Left ventricle myocardium inferior (tissue), 1 donor: ENCODE results near the gene CFAP61. TPM values are rescaled to one million over a fixed set of nuclear protein-coding genes. Genes with fewer than 3 reads are reported as not detected.
A peak's percentile ranks its signal among the peaks of the same experiment; 100 is the strongest.

ENCODE experiments used
- DNase-seq: peaks from one replicate; pipeline ENCODE4 v3.0.0-alpha.2; 2020
- H3K27ac ChIP-seq: fragments of 200-600 bp; replicated peaks from 2 replicates; pipeline ENCODE4 v1.8.0; 2021
- H3K27me3 ChIP-seq: fragments of 200-600 bp; 2 replicates; pipeline ENCODE4 v1.8.0; 2021; ENCODE audit warnings: low read depth
- H3K36me3 ChIP-seq: fragments of 200-600 bp; 2 replicates; pipeline ENCODE4 v1.8.0; 2021
- H3K4me1 ChIP-seq: fragments of 200-600 bp; 2 replicates; pipeline ENCODE4 v1.8.0; 2021
- H3K4me3 ChIP-seq: fragments of 200-600 bp; 2 replicates; pipeline ENCODE4 v1.8.0; 2021; ENCODE audit warnings: mild to moderate bottlenecking, moderate library complexity
- H3K9me3 ChIP-seq: fragments of 200-600 bp; replicated peaks from 2 replicates; pipeline ENCODE4 v1.8.0; 2021
- CTCF ChIP-seq: fragments of 200-600 bp; IDR thresholded peaks from 2 replicates; pipeline ENCODE4 v1.8.0; 2021; ENCODE audit warnings: antibody characterized with exemption, mild to moderate bottlenecking, borderline replicate concordance
- intact Hi-C: fragments of 100-400 bp; cut with micrococcal nuclease; formaldehyde crosslinking; loops from one replicate; pipeline ENCODE4 v1.11.0; 2022
- total RNA-seq: library from RNA; stranded (reverse); fragmentation: NEBNext Ultra II Directional; extraction: Animal tissue kit (Norgen Biotek cat#: 25700); gene quantifications from one replicate; pipeline ENCODE4 v1.2.1, GENCODE V29; 2021
- donor health status: DM: no; HTN: yes; CAD: no; lungs with severe emphysema.

CFAP61 gene
- total RNA-seq, 1 donor from 2014 or later, result 54.8 TPM

- DNase-seq, result no peak
- Histone ChIP-seq H3K9me3 (no peaks in the 10 kb centered on the region), H3K27ac (no peak overlapping the region), H3K36me3 (no peaks in the 10 kb centered on the region), H3K4me3 (no peak overlapping the region), H3K4me1 (no peaks in the 10 kb centered on the region), H3K27me3 (no peaks in the 10 kb centered on the region)
- no peak for TF ChIP-seq CTCF
- intact Hi-C loops, result no loop called here
Measured at GRCh38 chr20:20065361-20065760, 13.0 kb downstream of the CFAP61 start.

GRCh38 chr20:20070871-20071726, 18.8 kb downstream of the CFAP61 start:
- Histone ChIP-seq H3K27me3 (peaks cover 9% of the 10 kb centered on the region), H3K4me3 (no peak overlapping the region), H3K27ac (peak overlapping the region; percentile 72), H3K4me1 (peaks cover 12% of the 10 kb centered on the region), H3K36me3 (no peaks in the 10 kb centered on the region), H3K9me3 (no peaks in the 10 kb centered on the region)
- intact Hi-C loops, result no loop called here
- DNase-seq, result no peak
- TF ChIP-seq CTCF, result no peak

- intact Hi-C loops, result no loop called here
- Histone ChIP-seq H3K27ac (no peak overlapping the region), H3K4me1 (peaks cover 12% of the 10 kb centered on the region)
Measured at GRCh38 chr20:20073801-20074371, 21.6 kb downstream of the CFAP61 start.

GRCh38 chr20:20075032-20075431, 22.7 kb downstream of the CFAP61 start:
- peaks cover 12% of the 10 kb centered on the region for H3K4me1 ChIP-seq
- no peak overlapping the region for H3K27ac ChIP-seq
- intact Hi-C loops, result no loop called here

More at GRCh38 chr20:20073801-20074371, 21.6 kb downstream of the CFAP61 start:
- H3K36me3 ChIP-seq, result no peaks in the 10 kb centered on the region
- peaks cover 9% of the 10 kb centered on the region for H3K27me3 ChIP-seq
- no peak for DNase-seq
- TF ChIP-seq CTCF, result no peak
- H3K9me3 ChIP-seq, result no peaks in the 10 kb centered on the region
- no peak overlapping the region for H3K4me3 ChIP-seq

More at GRCh38 chr20:20075032-20075431, 22.7 kb downstream of the CFAP61 start:
- Histone ChIP-seq H3K36me3 (no peaks in the 10 kb centered on the region), H3K27me3 (peaks cover 9% of the 10 kb centered on the region), H3K9me3 (no peaks in the 10 kb centered on the region), H3K4me3 (no peak overlapping the region)
- no peak for DNase-seq
- TF ChIP-seq CTCF, result no peak
